Fibroblast of pulmonary artery (primary cell): ENCODE data around the gene TMEM245.

Experiments
- DNase-seq: peaks from one replicate; pipeline ENCODE4 v3.0.0-alpha.2; 2010; ENCODE audit warnings: low read depth
- H3K4me3 ChIP-seq: replicated peaks from 2 replicates; pipeline ENCODE4 v1.5.1; 2011; ENCODE audit warnings: low read depth, mild to moderate bottlenecking, control low read depth, low read length, moderate library complexity
- TF ChIP-seq, protein P1 (sequence below): IDR thresholded peaks from 2 replicates; pipeline ENCODE4 v1.5.1; 2011; ENCODE audit warnings: mild to moderate bottlenecking, control low read depth, low read length, inconsistent platforms; ENCODE audit errors: missing control alignments

Gene TMEM245

DNA sequence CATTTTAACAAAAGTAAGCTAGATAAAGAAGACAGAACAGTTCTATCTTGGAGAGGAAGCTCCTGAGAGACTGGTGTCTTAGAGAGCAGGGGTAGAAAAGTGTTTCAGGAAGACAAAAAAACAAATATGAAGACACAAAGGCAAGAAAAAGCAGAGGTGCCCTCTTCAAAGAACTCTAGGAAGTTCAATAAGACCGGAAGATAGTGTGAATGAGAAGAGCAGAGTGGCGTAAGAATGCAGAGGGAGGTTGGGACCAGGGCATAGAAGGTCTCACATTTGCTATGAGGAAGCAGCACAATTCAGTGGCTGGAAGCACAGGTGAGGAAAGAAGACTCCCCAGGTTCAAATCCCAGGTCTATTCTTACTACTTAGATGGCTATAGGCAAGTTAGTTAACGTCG, 22.6 kb downstream of the TMEM245 start:
- H3K4me3 ChIP-seq, result no peak overlapping the region
- TF ChIP-seq, protein P1, sequence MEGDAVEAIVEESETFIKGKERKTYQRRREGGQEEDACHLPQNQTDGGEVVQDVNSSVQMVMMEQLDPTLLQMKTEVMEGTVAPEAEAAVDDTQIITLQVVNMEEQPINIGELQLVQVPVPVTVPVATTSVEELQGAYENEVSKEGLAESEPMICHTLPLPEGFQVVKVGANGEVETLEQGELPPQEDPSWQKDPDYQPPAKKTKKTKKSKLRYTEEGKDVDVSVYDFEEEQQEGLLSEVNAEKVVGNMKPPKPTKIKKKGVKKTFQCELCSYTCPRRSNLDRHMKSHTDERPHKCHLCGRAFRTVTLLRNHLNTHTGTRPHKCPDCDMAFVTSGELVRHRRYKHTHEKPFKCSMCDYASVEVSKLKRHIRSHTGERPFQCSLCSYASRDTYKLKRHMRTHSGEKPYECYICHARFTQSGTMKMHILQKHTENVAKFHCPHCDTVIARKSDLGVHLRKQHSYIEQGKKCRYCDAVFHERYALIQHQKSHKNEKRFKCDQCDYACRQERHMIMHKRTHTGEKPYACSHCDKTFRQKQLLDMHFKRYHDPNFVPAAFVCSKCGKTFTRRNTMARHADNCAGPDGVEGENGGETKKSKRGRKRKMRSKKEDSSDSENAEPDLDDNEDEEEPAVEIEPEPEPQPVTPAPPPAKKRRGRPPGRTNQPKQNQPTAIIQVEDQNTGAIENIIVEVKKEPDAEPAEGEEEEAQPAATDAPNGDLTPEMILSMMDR, result no peak
- no peak for DNase-seq

DNA sequence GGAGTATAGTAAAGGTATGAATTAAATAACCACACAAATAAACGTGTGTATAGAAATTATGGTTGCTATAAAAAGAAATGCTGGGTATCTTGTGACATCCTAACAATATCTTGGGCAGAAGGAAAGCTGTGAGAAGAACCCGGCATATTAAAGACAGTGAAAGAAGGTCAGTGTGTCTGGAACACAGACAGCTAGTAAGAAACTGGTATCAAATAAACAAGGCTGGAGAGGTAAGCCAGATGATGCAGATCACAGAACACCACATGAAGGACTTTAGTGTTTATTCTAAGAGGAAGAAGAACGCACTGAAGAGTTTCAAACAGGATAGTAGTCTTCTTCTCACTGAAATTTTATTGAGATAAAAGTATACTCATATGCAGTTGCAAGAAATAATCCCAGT, 24.4 kb downstream of the TMEM245 start:
- no peak for DNase-seq
- H3K4me3 ChIP-seq, result no peak overlapping the region
- TF ChIP-seq, protein P1, result no peak

DNA sequence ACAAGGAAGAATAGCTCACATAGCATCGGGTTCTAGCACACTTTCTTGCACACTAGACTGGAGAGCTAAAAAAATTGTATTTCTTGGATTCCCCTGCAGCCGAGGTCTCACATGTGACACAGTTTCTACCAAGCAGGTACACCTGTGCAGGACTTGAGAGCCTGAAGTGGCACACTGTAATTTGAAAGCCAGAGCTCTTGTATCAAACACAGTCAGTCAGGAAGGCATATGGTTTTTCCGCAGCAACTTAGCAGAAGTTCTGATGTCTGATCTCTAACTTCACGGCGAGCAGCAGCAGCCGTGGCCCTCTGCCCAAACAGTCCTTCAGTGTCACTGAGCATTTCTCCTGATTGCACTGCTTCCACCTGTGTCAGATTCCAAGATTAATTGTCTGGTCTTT, 25.5 kb downstream of the TMEM245 start:
- no peak for DNase-seq
- TF ChIP-seq, protein P1, result no peak
- H3K4me3 ChIP-seq, result no peak overlapping the region

DNA sequence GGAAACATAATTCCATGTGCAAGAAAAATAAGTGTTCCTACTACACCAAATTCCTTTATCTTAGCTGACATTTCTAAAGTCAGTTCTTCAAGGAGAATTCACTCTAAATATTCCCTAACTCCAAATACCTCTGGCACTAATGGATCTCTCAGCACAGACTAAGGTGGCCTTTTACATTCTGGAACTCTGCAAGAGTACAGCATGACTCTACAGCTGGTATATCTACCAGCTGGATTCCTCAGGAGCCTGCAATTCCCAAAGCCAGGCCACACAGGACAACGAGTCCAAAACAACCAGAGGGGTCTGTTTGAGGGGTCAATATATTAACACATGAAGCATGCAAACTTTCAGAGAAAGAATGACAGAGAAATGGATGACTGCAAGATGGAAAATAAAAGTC, 27.2 kb downstream of the TMEM245 start:
- DNase-seq, result no peak
- no peak overlapping the region for H3K4me3 ChIP-seq
- TF ChIP-seq, protein P1, result no peak

DNA sequence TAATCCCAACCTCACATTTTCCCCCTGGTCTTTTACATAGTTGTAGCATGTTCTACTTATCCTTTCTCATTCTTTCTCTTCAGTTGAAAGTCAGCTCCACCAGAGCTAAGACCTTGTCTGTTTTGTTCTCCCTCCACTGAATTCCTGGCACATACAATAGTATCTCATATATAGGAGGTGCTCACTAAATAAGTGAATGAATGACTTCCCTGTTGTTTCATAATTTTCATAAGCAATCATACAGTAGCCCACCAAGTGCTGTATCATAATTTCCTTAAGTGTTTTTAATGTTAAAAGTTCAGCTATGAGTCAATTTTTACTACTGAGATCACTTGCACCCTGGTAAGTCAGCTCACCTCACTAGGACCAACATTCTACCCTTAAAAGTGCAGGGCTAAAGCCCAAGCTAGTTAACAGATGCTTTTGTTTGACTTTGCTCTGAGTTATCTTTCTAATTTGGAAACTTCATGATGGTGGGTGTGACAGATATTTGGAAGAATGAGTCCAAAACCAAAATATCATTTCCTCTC, 27.6 kb downstream of the TMEM245 start:
- TF ChIP-seq, protein P1, result no peak
- no peak overlapping the region for H3K4me3 ChIP-seq
- no peak for DNase-seq

DNA sequence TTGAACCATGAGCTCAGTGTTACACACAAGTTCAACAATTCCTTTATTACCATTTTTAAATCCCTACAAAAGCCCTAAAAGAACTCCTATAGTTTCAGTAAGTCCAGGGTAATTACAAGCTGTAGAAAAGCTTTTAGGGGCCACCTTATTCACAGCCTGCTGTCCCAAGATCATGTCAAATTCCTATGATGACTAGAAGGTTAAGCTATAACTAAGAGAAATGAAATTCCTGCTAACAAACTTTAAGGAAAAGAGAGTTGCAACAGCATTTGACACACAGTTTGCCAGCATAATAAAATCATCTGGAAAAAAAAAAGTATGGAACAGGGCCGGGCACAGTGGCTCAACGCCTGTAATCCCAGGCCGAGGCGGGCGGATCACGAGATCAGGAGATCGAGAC, 31.5 kb downstream of the TMEM245 start:
- H3K4me3 ChIP-seq, result no peak overlapping the region
- peak; percentile 21 for DNase-seq
- TF ChIP-seq, protein P1, result no peak

DNA sequence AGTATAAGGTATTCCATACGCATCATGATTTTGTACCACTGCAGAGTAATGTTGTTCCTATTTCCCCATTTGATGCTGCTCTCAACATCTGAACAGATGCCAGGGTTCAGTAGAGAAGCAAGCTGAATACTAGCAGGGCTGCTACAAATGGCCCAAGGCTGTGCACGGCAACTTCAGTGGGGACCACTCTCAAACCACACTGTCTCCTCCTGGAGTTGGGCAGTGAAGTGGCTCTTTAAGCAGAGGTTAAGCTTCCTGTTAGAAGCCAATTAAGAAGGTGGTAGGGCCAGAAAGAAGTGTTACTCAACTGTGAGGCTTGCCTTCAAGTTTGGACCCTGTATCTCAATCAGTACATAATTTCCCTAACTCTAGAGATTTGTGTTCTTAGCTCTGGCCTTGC, 32.0 kb downstream of the TMEM245 start:
- no peak for DNase-seq
- TF ChIP-seq, protein P1, result no peak
- H3K4me3 ChIP-seq, result no peak overlapping the region
